ENCODE results near the gene RPS19BP1. TPM values are rescaled to one million over a fixed set of nuclear protein-coding genes. Genes with fewer than 3 reads are reported as not detected.

The RPS19BP1 gene
- polyA plus RNA-seq, 1 experiment, result 66.7 TPM

DNA sequence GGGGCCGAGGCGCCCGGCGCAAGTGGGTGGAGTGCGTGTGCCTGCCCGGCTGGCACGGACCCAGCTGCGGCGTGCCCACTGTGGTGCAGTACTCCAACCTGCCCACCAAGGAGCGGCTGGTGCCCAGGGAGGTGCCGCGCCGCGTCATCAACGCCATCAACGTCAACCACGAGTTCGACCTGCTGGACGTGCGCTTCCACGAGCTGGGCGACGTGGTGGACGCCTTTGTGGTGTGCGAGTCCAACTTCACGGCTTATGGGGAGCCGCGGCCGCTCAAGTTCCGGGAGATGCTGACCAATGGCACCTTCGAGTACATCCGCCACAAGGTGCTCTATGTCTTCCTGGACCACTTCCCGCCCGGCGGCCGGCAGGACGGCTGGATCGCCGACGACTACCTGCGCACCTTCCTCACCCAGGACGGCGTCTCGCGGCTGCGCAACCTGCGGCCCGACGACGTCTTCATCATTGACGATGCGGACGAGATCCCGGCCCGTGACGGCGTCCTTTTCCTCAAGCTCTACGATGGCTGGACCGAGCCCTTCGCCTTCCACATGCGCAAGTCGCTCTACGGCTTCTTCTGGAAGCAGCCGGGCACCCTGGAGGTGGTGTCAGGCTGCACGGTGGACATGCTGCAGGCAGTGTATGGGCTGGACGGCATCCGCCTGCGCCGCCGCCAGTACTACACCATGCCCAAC lies 44.6 kb downstream of the RPS19BP1 start:
- DNase-seq (ENCODE audit: low read depth), result no peak
- CTCF ChIA-PET, result interaction anchor here (1.7 kb wide), 1 partner anchor 8 kb away, joined by 4 read pairs; no protein-coding TSS in a partner anchor
- Histone ChIP-seq H3K4me3 (ENCODE audit: low read depth, low read length) (no peak overlapping the region), H3K36me3 (ENCODE audit: control insufficient read depth, insufficient read depth, low read length) (no peaks in the 10 kb centered on the region), H3K27me3 (ENCODE audit: control insufficient read depth, insufficient read depth, low read length) (no peaks in the 10 kb centered on the region; the same call in 1 of the 2 replicates)
- POLR2A ChIA-PET, result no interaction called here
- TF ChIP-seq, protein P1, sequence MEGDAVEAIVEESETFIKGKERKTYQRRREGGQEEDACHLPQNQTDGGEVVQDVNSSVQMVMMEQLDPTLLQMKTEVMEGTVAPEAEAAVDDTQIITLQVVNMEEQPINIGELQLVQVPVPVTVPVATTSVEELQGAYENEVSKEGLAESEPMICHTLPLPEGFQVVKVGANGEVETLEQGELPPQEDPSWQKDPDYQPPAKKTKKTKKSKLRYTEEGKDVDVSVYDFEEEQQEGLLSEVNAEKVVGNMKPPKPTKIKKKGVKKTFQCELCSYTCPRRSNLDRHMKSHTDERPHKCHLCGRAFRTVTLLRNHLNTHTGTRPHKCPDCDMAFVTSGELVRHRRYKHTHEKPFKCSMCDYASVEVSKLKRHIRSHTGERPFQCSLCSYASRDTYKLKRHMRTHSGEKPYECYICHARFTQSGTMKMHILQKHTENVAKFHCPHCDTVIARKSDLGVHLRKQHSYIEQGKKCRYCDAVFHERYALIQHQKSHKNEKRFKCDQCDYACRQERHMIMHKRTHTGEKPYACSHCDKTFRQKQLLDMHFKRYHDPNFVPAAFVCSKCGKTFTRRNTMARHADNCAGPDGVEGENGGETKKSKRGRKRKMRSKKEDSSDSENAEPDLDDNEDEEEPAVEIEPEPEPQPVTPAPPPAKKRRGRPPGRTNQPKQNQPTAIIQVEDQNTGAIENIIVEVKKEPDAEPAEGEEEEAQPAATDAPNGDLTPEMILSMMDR (IDR thresholded peaks at IDR 0.05; ENCODE audit: insufficient read depth, low read depth, low read length), result no peak

DNA sequence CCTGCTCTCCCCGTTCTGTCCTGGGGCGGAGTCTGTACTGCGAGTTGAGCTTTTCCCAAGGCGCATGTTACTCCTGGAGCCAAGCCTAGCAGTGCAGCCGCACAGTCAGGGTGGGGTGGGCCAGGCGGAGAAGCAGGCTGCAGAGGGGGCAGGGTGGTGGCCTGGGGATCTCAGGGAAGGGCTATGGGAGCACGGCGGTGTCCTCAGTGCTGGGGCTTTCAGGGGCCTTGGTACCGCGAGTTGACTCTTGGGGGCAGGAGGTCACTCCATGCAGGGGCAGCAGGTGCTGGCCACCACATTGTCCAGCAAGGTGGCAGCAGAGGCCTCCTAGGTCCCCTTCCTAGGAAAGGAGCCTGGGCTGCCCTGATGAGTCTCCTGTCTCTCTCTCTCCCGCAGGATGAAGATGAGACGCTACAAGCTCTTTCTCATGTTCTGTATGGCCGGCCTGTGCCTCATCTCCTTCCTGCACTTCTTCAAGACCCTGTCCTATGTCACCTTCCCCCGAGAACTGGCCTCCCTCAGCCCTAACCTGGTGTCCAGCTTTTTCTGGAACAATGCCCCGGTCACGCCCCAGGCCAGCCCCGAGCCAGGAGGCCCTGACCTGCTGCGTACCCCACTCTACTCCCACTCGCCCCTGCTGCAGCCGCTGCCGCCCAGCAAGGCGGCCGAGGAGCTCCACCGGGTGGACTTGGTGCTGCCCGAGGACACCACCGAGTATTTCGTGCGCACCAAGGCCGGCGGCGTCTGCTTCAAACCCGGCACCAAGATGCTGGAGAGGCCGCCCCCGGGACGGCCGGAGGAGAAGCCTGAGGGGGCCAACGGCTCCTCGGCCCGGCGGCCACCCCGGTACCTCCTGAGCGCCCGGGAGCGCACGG lies 45.4 kb downstream of the RPS19BP1 start:
- ChIA-PET CTCF (interaction anchor here (1.7 kb wide), 1 partner anchor 9 kb away, joined by 4 read pairs; no protein-coding TSS in a partner anchor), POLR2A (no interaction called here)
- TF ChIP-seq, protein P1 (IDR thresholded peaks at IDR 0.05; ENCODE audit: insufficient read depth, low read depth, low read length), result no peak
- Histone ChIP-seq H3K27me3 (ENCODE audit: control insufficient read depth, insufficient read depth, low read length) (no peaks in the 10 kb centered on the region; the same call in 1 of the 2 replicates), H3K4me3 (ENCODE audit: low read depth, low read length) (no peak overlapping the region), H3K36me3 (ENCODE audit: control insufficient read depth, insufficient read depth, low read length) (no peaks in the 10 kb centered on the region)
- no peak for DNase-seq (ENCODE audit: low read depth)

- ChIA-PET POLR2A (no interaction called here), CTCF (interaction anchor here (2.2 to 3.6 kb wide), 2 partner anchors 11 to 47 kb away, joined by 5 to 11 read pairs; no protein-coding TSS in a partner anchor)
- H3K36me3 ChIP-seq (ENCODE audit: control insufficient read depth, insufficient read depth, low read length), result no peaks in the 10 kb centered on the region
- DNase-seq (ENCODE audit: low read depth), result no peak
- peaks cover 2% of the 10 kb centered on the region; the same call in 1 of the 2 replicates for H3K27me3 ChIP-seq (ENCODE audit: control insufficient read depth, insufficient read depth, low read length)
- H3K4me3 ChIP-seq (ENCODE audit: low read depth, low read length), result no peak overlapping the region
- TF ChIP-seq, protein P1 (IDR thresholded peaks at IDR 0.05; ENCODE audit: insufficient read depth, low read depth, low read length), result no peak
Observed at GRCh38 chr22:39482768-39483167, 49.8 kb downstream of the RPS19BP1 start.

GRCh38 chr22:39481595-39481994 lies 51.0 kb downstream of the RPS19BP1 start:
- Histone ChIP-seq H3K4me3 (ENCODE audit: low read depth, low read length) (no peak overlapping the region), H3K27me3 (ENCODE audit: control insufficient read depth, insufficient read depth, low read length) (peaks cover 2% of the 10 kb centered on the region; the same call in 1 of the 2 replicates), H3K36me3 (ENCODE audit: control insufficient read depth, insufficient read depth, low read length) (no peaks in the 10 kb centered on the region)
- ChIA-PET POLR2A (no interaction called here), CTCF (interaction anchor here (1.2 to 3.6 kb wide), 3 partner anchors 10 to 48 kb away, joined by 5 to 11 read pairs (median 5); no protein-coding TSS in a partner anchor)
- TF ChIP-seq, protein P1 (IDR thresholded peaks at IDR 0.05; ENCODE audit: insufficient read depth, low read depth, low read length), result no peak
- DNase-seq (ENCODE audit: low read depth), result no peak

DNA sequence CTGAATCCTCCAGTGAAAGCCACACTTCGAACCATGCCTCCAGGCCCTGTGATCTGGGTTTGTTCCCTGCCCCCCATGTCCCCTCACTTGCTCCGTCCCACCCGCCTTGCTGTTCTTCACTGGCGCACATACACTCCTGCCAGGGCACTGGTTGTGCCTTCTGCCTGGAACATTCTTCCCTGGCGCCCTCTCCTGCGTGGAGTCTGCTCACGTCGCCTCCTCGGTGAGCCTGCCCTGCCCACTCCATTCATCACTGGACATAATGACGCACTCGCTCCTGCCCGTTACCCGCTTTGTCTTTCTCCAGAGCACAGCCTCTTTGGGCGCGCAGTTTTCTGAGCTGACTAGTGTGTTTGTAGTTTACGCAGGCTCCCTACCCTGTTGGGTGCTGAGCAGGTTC lies 51.5 kb downstream of the RPS19BP1 start:
- no peak overlapping the region for H3K4me3 ChIP-seq (ENCODE audit: low read depth, low read length)
- POLR2A ChIA-PET, result no interaction called here
- no peak for DNase-seq (ENCODE audit: low read depth)
- no peaks in the 10 kb centered on the region for H3K36me3 ChIP-seq (ENCODE audit: control insufficient read depth, insufficient read depth, low read length)
- TF ChIP-seq, protein P1 (IDR thresholded peaks at IDR 0.05; ENCODE audit: insufficient read depth, low read depth, low read length), result no peak
- peaks cover 2% of the 10 kb centered on the region; the same call in 1 of the 2 replicates for H3K27me3 ChIP-seq (ENCODE audit: control insufficient read depth, insufficient read depth, low read length)
- CTCF ChIA-PET, result no interaction called here

Measured in BJ (cell line).